ES-I3 (cell line): ENCODE results near the gene ARNT2.
"Not testable (repeated sequence)": the region's sequence is repeated elsewhere in the genome, so short reads cannot be mapped to it uniquely, and the experiment has no call there.

Source experiments
- H3K36me3 ChIP-seq: 2 replicates; pipeline ENCODE4 v1.6.1; 2013; ENCODE audit warnings: mild to moderate bottlenecking, low read length, control low read depth, moderate library complexity; ENCODE audit not compliant: insufficient read depth
- H3K4me1 ChIP-seq: 2 replicates; pipeline ENCODE4 v1.6.1; 2013; ENCODE audit warnings: mild to moderate bottlenecking, control low read depth, low read length; ENCODE audit not compliant: insufficient read depth
- H3K9ac ChIP-seq: 2 replicates; pipeline ENCODE4 v1.6.1; 2013; ENCODE audit warnings: low read depth, mild to moderate bottlenecking, low read length, moderate library complexity
- H3K9me3 ChIP-seq: 2 replicates; pipeline ENCODE4 v1.6.1; 2013; ENCODE audit warnings: mild to moderate bottlenecking, low read length, moderate library complexity; ENCODE audit not compliant: control insufficient read depth, insufficient read depth

The ARNT2 gene

GRCh38 chr15:80629355-80629754, 225.2 kb downstream of the ARNT2 start:
- H3K9me3 ChIP-seq, result no peaks in the 10 kb centered on the region
- no peak overlapping the region for H3K9ac ChIP-seq
- no peaks in the 10 kb centered on the region for H3K4me1 ChIP-seq
- H3K36me3 ChIP-seq, result no peaks in the 10 kb centered on the region

GRCh38 chr15:80630981-80631380, 226.8 kb downstream of the ARNT2 start:
- no peaks in the 10 kb centered on the region for H3K4me1 ChIP-seq
- no peak overlapping the region for H3K9ac ChIP-seq
- no peaks in the 10 kb centered on the region for H3K36me3 ChIP-seq
- H3K9me3 ChIP-seq, result no peaks in the 10 kb centered on the region

- Histone ChIP-seq H3K36me3 (no peaks in the 10 kb centered on the region), H3K9ac (no peak overlapping the region), H3K9me3 (no peaks in the 10 kb centered on the region), H3K4me1 (no peaks in the 10 kb centered on the region)
Measured at GRCh38 chr15:80633221-80633620, 229.0 kb downstream of the ARNT2 start.

GRCh38 chr15:80635953-80636352, 231.8 kb downstream of the ARNT2 start:
- H3K4me1 ChIP-seq, result no peaks in the 10 kb centered on the region
- no peaks in the 10 kb centered on the region for H3K36me3 ChIP-seq
- H3K9ac ChIP-seq, result no peak overlapping the region
- no peaks in the 10 kb centered on the region for H3K9me3 ChIP-seq

- Histone ChIP-seq H3K9me3 (no peaks in the 10 kb centered on the region; the same call in 1 of the 2 replicates), H3K9ac (no peak overlapping the region), H3K4me1 (no peaks in the 10 kb centered on the region), H3K36me3 (no peaks in the 10 kb centered on the region)
Measured at GRCh38 chr15:80636675-80637074, 232.5 kb downstream of the ARNT2 start.

- no peaks in the 10 kb centered on the region for H3K4me1 ChIP-seq
Measured at GRCh38 chr15:80637747-80638146, 233.6 kb downstream of the ARNT2 start.

GRCh38 chr15:80638553-80639167, 234.5 kb downstream of the ARNT2 start:
- no peaks in the 10 kb centered on the region; the same call in 1 of the 2 replicates for H3K9me3 ChIP-seq
- H3K4me1 ChIP-seq, result no peaks in the 10 kb centered on the region
- H3K9ac ChIP-seq, result no peak overlapping the region
- H3K36me3 ChIP-seq, result no peaks in the 10 kb centered on the region

More at GRCh38 chr15:80637747-80638146, 233.6 kb downstream of the ARNT2 start:
- Histone ChIP-seq H3K36me3 (no peaks in the 10 kb centered on the region), H3K9ac (no peak overlapping the region), H3K9me3 (no peaks in the 10 kb centered on the region; the same call in 1 of the 2 replicates)

GRCh38 chr15:80639168-80639555, 235.0 kb downstream of the ARNT2 start:
- Histone ChIP-seq H3K9me3 (no peaks in the 10 kb centered on the region; the same call in 1 of the 2 replicates), H3K36me3 (no peaks in the 10 kb centered on the region), H3K9ac (no peak overlapping the region), H3K4me1 (no peaks in the 10 kb centered on the region)

GRCh38 chr15:80640531-80641121, 236.4 kb downstream of the ARNT2 start:
- H3K36me3 ChIP-seq, result no peaks in the 10 kb centered on the region
- H3K9me3 ChIP-seq, result no peaks in the 10 kb centered on the region; the same call in 1 of the 2 replicates
- no peak overlapping the region for H3K9ac ChIP-seq
- H3K4me1 ChIP-seq, result no peaks in the 10 kb centered on the region

- no peak overlapping the region for H3K9ac ChIP-seq
- no peaks in the 10 kb centered on the region for H3K4me1 ChIP-seq
- no peaks in the 10 kb centered on the region for H3K36me3 ChIP-seq
- H3K9me3 ChIP-seq, result no peaks in the 10 kb centered on the region; the same call in 1 of the 2 replicates
Measured at GRCh38 chr15:80641384-80641783, 237.2 kb downstream of the ARNT2 start.

- Histone ChIP-seq H3K36me3 (no peaks in the 10 kb centered on the region), H3K4me1 (no peaks in the 10 kb centered on the region), H3K9ac (no peak overlapping the region)
Measured at GRCh38 chr15:80643431-80643951, 239.3 kb downstream of the ARNT2 start.

GRCh38 chr15:80645494-80646065, 241.4 kb downstream of the ARNT2 start:
- H3K4me1 ChIP-seq, result no peaks in the 10 kb centered on the region
- no peak overlapping the region for H3K9ac ChIP-seq
- peaks cover 3% of the 10 kb centered on the region for H3K9me3 ChIP-seq
- H3K36me3 ChIP-seq, result no peaks in the 10 kb centered on the region

More at GRCh38 chr15:80643431-80643951, 239.3 kb downstream of the ARNT2 start:
- peaks cover 3% of the 10 kb centered on the region for H3K9me3 ChIP-seq

- not testable (repeated sequence) for H3K9ac ChIP-seq, H3K36me3 ChIP-seq, H3K4me1 ChIP-seq
- H3K9me3 ChIP-seq, result peaks cover 11% of the 10 kb centered on the region; the same call in 1 of the 2 replicates
Measured at GRCh38 chr15:80647424-80647823, 243.2 kb downstream of the ARNT2 start.
